PC-3 (cell line): ENCODE measurements around the gene MYL2. TPM values are rescaled to one million over a fixed set of nuclear protein-coding genes. Genes with fewer than 3 reads are reported as not detected.

Experiments used
- ATAC-seq: fragments of 200-7000 bp; cut with Tn5 transposase; 2 replicates; pipeline ENCODE4 v1.9.1; 2020; ENCODE audit warnings: mild to moderate bottlenecking, moderate library complexity
- BruUV-seq: library from RNA; stranded (reverse); fragments of 400-500 nt; replicated peaks from 2 replicates; lab custom pipeline; 2021; lab: Mats Ljungman, UMichigan
- CTCF ChIA-PET: fragments of 300-600 bp; sonication (Branson Sonifier 250); formaldehyde crosslinking; loops from one replicate; lab custom pipeline; 2022; ENCODE audit warnings: antibody characterized with exemption; lab: Charles Lee
- POLR2A ChIA-PET: fragments of 300-600 bp; sonication (Branson Sonifier 250); formaldehyde crosslinking; loops from one replicate; lab custom pipeline; 2022; ENCODE audit warnings: antibody characterized with exemption; ENCODE audit not compliant: unreplicated experiment; lab: Charles Lee
- DNase-seq: peaks from one replicate; pipeline ENCODE4 v3.0.0-alpha.2; 2015
- H2AFZ ChIP-seq: fragments of 300-600 bp; sonication (generic); 2 replicates; pipeline ENCODE4 v1.6.0; 2016; ENCODE audit warnings: antibody characterized with exemption, low read length
- H3F3A ChIP-seq: fragments of 300-600 bp; sonication (generic); one replicate; pipeline ENCODE4 v1.6.0; 2017; ENCODE audit warnings: antibody characterized with exemption, low read length, control low read depth, mild to moderate bottlenecking; ENCODE audit not compliant: unreplicated experiment
- H3K27ac ChIP-seq: fragments of 300-600 bp; sonication (generic); 2 replicates; pipeline ENCODE4 v1.5.1; 2016; ENCODE audit warnings: mild to moderate bottlenecking, low read length
- H3K27me3 ChIP-seq: fragments of 300-600 bp; sonication (generic); 2 replicates; pipeline ENCODE4 v1.6.1; 2016; ENCODE audit warnings: low read length, mixed read lengths
- H3K36me3 ChIP-seq: fragments of 300-600 bp; sonication (generic); 2 replicates; pipeline ENCODE4 v1.6.1; 2016; ENCODE audit warnings: low read depth, mixed run types, low read length, mixed read lengths
- H3K4me1 ChIP-seq: fragments of 300-600 bp; sonication (generic); 2 replicates; pipeline ENCODE4 v1.5.1; 2016; ENCODE audit warnings: low read length; ENCODE audit not compliant: insufficient read depth
- H3K4me2 ChIP-seq: fragments of 300-600 bp; sonication (generic); 2 replicates; pipeline ENCODE4 v1.6.0; 2016; ENCODE audit warnings: low read length
- H3K4me3 ChIP-seq: fragments of 300-600 bp; sonication (generic); 2 replicates; pipeline ENCODE4 v1.5.1; 2016; ENCODE audit warnings: mild to moderate bottlenecking, low read length, mixed read lengths
- H3K79me2 ChIP-seq: fragments of 300-600 bp; sonication (generic); 2 replicates; pipeline ENCODE4 v1.6.1; 2017; ENCODE audit warnings: low read length, mixed read lengths
- H3K9ac ChIP-seq: fragments of 300-600 bp; sonication (generic); 2 replicates; pipeline ENCODE4 v1.6.0; 2016; ENCODE audit warnings: mild to moderate bottlenecking, low read length
- H3K9me2 ChIP-seq: fragments of 300-600 bp; sonication (generic); replicated peaks from 2 replicates; pipeline ENCODE4 v1.6.1; 2016; ENCODE audit warnings: mixed run types, low read length, mixed read lengths
- H3K9me3 ChIP-seq: fragments of 300-600 bp; sonication (generic); 2 replicates; pipeline ENCODE4 v1.6.1; 2016; ENCODE audit warnings: low read length, mixed read lengths
- H4K20me1 ChIP-seq: fragments of 300-600 bp; sonication (generic); 2 replicates; pipeline ENCODE4 v1.6.1; 2016; ENCODE audit warnings: low read length, mixed read lengths
- EZH2 ChIP-seq: fragments of 300-600 bp; sonication (generic); IDR thresholded peaks from one replicate; pipeline ENCODE4 v1.6.1; 2017; ENCODE audit warnings: antibody characterized with exemption, mild to moderate bottlenecking, low read length; ENCODE audit not compliant: unreplicated experiment
- EZH2phosphoT487 ChIP-seq: fragments of 300-600 bp; sonication (generic); IDR thresholded peaks from 2 replicates; pipeline ENCODE4 v1.6.1; 2018; ENCODE audit warnings: mild to moderate bottlenecking, antibody characterized with exemption, low read length, borderline replicate concordance
- intact Hi-C: fragments of 100-400 bp; cut with micrococcal nuclease; formaldehyde crosslinking; loops from 2 replicates; pipeline ENCODE4 v1.9.0; 2023
- total RNA-seq: library from RNA; depleted of rRNA; stranded (reverse); fragments of >200 nt; gene quantifications from 2 replicates; pipeline ENCODE4 v1.2.3, GENCODE V29; 2014
- TF ChIP-seq, protein P1 (sequence below): fragments of 300-600 bp; sonication (generic); conservative IDR thresholded peaks from 2 replicates; pipeline ENCODE4 v1.5.1; 2017; ENCODE audit warnings: antibody characterized with exemption, low read depth, mild to moderate bottlenecking, low read length

MYL2 gene
- total RNA-seq, 1 experiment from 2014 or later = not detected

- H3K27ac ChIP-seq = no peak overlapping the region
- no peak overlapping the region for H3K9ac ChIP-seq
- no peaks in the 10 kb centered on the region for H4K20me1 ChIP-seq
- no peaks in the 10 kb centered on the region for H3K4me1 ChIP-seq
- CTCF ChIA-PET = no interaction called here
- no peaks in the 10 kb centered on the region for H3K9me2 ChIP-seq
- peaks cover 10% of the 10 kb centered on the region; the same call in 1 of the 2 replicates for H3K27me3 ChIP-seq
- TF ChIP-seq EZH2phosphoT487 = no peak
- TF ChIP-seq, protein P1, sequence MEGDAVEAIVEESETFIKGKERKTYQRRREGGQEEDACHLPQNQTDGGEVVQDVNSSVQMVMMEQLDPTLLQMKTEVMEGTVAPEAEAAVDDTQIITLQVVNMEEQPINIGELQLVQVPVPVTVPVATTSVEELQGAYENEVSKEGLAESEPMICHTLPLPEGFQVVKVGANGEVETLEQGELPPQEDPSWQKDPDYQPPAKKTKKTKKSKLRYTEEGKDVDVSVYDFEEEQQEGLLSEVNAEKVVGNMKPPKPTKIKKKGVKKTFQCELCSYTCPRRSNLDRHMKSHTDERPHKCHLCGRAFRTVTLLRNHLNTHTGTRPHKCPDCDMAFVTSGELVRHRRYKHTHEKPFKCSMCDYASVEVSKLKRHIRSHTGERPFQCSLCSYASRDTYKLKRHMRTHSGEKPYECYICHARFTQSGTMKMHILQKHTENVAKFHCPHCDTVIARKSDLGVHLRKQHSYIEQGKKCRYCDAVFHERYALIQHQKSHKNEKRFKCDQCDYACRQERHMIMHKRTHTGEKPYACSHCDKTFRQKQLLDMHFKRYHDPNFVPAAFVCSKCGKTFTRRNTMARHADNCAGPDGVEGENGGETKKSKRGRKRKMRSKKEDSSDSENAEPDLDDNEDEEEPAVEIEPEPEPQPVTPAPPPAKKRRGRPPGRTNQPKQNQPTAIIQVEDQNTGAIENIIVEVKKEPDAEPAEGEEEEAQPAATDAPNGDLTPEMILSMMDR = no peak
- H3K4me3 ChIP-seq = no peak overlapping the region
- H3K9me3 ChIP-seq = no peaks in the 10 kb centered on the region
- no peaks in the 10 kb centered on the region for H3F3A ChIP-seq
- DNase-seq (no peak), ATAC-seq (no peak)
- BruUV-seq = no TSS peak
- intact Hi-C loops = no loop called here
- H3K36me3 ChIP-seq = no peaks in the 10 kb centered on the region
- no peak overlapping the region for H2AFZ ChIP-seq
- H3K4me2 ChIP-seq = no peak overlapping the region
- no peaks in the 10 kb centered on the region for H3K79me2 ChIP-seq
- POLR2A ChIA-PET = no interaction called here
Measured at GRCh38 chr12:110874781-110875180, 45.6 kb downstream of the MYL2 start.

DNA sequence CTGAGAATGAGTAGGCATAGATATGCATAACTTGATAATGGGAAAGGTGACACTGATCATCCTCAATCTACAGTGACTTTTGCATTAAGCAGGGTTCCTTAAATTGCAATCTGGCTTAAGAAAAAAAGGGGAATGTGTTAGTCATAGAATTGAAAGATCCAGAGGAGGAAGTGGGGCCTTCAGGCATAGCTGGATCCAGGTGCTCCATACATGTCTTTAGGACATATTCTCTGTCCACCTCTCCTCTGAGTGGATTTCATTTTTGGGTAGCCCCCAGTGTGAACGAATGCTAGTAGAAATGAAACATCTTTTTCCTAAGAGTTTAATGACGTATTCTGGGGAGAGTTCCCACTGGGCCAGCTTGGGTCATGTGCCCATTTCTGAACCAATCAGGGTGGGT is 46.0 kb downstream of the MYL2 start:
- Histone ChIP-seq H3K9ac (no peak overlapping the region), H3K4me3 (no peak overlapping the region), H3K4me2 (no peak overlapping the region), H2AFZ (no peak overlapping the region), H3F3A (no peaks in the 10 kb centered on the region), H3K4me1 (no peaks in the 10 kb centered on the region), H3K36me3 (no peaks in the 10 kb centered on the region), H3K27me3 (peaks cover 10% of the 10 kb centered on the region; the same call in 1 of the 2 replicates), H4K20me1 (no peaks in the 10 kb centered on the region), H3K27ac (no peak overlapping the region), H3K9me2 (no peaks in the 10 kb centered on the region), H3K79me2 (no peaks in the 10 kb centered on the region), H3K9me3 (no peaks in the 10 kb centered on the region)
- ATAC-seq = no peak
- intact Hi-C loops = no loop called here
- no peak for DNase-seq
- POLR2A ChIA-PET = no interaction called here
- TF ChIP-seq, protein P1 = no peak
- TF ChIP-seq EZH2 (no peak), EZH2phosphoT487 (no peak)
- CTCF ChIA-PET = no interaction called here
- BruUV-seq = no TSS peak

DNA sequence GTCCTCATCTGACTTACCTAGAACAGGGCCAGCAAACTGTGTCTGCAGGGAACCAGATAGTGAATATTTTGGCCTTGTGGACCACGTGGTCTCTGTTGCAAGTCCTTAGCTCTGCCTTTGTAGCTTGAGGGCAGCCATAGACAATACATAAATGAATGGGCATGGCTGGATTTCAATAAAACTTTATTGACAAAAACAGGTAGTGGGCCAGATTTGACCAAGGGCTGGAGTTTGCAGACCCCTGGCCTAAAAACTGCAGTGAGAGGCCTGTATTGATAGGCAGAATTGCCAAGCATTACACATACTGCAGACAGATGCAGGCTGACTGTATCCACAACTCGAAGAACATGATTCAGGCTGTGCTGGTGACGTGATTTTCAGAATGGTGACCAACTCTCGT is 48.3 kb downstream of the MYL2 start:
- intact Hi-C loops = no loop called here
- H3F3A ChIP-seq = no peaks in the 10 kb centered on the region
- H3K36me3 ChIP-seq = no peaks in the 10 kb centered on the region
- ChIA-PET POLR2A (no interaction called here), CTCF (no interaction called here)
- no peak overlapping the region for H3K27ac ChIP-seq
- H4K20me1 ChIP-seq = no peaks in the 10 kb centered on the region
- H3K4me1 ChIP-seq = no peaks in the 10 kb centered on the region
- no peak overlapping the region for H3K4me3 ChIP-seq
- no peak overlapping the region for H3K4me2 ChIP-seq
- H2AFZ ChIP-seq = no peak overlapping the region
- DNase-seq (peak; percentile 20), ATAC-seq (no peak)
- no TSS peak for BruUV-seq
- TF ChIP-seq, protein P1 = no peak
- TF ChIP-seq EZH2phosphoT487 (no peak), EZH2 (no peak)
- H3K27me3 ChIP-seq = peaks cover 10% of the 10 kb centered on the region; the same call in 1 of the 2 replicates
- H3K9ac ChIP-seq = no peak overlapping the region
- no peaks in the 10 kb centered on the region for H3K79me2 ChIP-seq
- no peaks in the 10 kb centered on the region for H3K9me3 ChIP-seq
- no peaks in the 10 kb centered on the region for H3K9me2 ChIP-seq
